ENCODE results near the gene CDC42BPB. TPM values are rescaled to one million over a fixed set of nuclear protein-coding genes. Genes with fewer than 3 reads are reported as not detected.

Gene CDC42BPB
- total and polyA plus RNA-seq, 2 of the 13 experiments (the other 11 are each of a cell fraction or from before 2014, with no cell fraction given) = 19.7 to 32.3 TPM

DNA sequence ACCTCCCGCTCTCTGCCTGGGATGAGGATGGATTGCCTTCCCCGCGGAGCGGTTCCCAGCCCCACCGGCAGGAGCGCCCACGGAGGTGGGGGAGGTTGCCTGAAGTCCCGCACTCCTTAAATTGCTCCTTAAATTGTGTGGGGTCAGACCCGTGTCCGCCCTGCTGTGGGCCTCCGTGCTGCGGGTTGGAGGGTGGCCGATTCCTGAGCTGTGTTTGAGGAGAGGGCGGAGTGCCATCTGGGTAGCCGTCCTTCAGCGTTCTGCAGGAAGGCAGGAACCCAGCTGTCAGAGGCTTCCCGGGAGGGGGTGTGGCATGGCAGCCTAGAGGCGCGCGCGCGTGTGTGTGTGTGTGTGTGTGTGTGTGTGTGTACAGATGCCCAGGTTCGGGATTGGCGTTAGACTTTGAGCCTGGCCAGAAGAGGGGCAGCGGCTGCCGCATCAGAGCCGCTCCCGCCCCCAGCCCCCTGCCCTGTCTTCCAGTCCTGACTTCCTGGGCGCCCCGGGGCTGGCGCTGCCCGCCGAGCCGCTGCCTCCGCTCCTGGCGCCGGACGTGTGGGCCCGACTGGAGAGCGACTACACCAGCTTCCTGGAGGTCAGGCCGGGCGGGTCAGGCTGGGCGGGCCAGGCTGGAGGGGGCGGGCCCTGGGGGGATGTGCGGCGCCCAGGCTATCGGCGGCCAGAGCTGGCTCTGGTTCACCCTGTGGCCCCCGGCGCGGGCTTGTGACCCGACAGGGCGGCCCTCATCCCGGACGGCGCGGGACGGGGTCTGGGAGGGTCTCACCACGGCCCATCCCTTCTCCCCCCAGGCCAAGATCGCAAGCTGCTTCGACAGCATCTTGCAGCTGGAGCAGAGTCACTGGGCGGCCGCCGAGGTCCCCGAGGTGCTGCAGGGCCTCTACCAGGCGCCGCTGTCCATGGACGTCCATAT, 46.4 kb upstream of the CDC42BPB start (continued):
- TF ChIP-seq CHCHD3 (CRISPR knock-in tag; IDR thresholded peaks at IDR 0.05) (no peak), TARDBP (CRISPR knock-in tag; IDR thresholded peaks at IDR 0.05) (peak; percentile 93), GABPA (IDR thresholded peaks at IDR 0.05; ENCODE audit: low read depth, low read length) (no peak), GABPA (CRISPR knock-in tag; IDR thresholded peaks at IDR 0.05; ENCODE audit: low read depth) (peak; percentile 45; the same call in 1 of the 2 replicates), SUZ12 (IDR thresholded peaks at IDR 0.05; ENCODE audit: low read depth, low read length) (no peak), MEIS1 (CRISPR knock-in tag; IDR thresholded peaks at IDR 0.05; ENCODE audit: borderline replicate concordance) (peak; percentile 47; the same call in 1 of the 2 replicates), ZFP41 (CRISPR knock-in tag; IDR thresholded peaks at IDR 0.05; ENCODE audit: borderline replicate concordance) (no peak; the same call in 1 of the 2 replicates), FOXK2 (IDR thresholded peaks at IDR 0.05) (peak; percentile 52; the same call in 1 of the 2 replicates), SMYD3 (CRISPR knock-in tag; IDR thresholded peaks at IDR 0.05) (no peak), POGZ (CRISPR knock-in tag; IDR thresholded peaks at IDR 0.05) (peak; percentile 43; the same call in 1 of the 2 replicates), SIX4 (CRISPR knock-in tag; IDR thresholded peaks at IDR 0.05) (no peak), HNRNPL (IDR thresholded peaks at IDR 0.05; ENCODE audit: low read depth, low read length) (peak; percentile 98), ZNF598 (CRISPR knock-in tag; IDR thresholded peaks at IDR 0.05; ENCODE audit: borderline replicate concordance) (0 out of 2 replicates have a peak, but pooled peaks have one; percentile 11), RAD21 (CRISPR knock-in tag; IDR thresholded peaks at IDR 0.05) (peak; percentile 36; the same call in 1 of the 2 replicates)
- TF ChIP-seq, protein P1, sequence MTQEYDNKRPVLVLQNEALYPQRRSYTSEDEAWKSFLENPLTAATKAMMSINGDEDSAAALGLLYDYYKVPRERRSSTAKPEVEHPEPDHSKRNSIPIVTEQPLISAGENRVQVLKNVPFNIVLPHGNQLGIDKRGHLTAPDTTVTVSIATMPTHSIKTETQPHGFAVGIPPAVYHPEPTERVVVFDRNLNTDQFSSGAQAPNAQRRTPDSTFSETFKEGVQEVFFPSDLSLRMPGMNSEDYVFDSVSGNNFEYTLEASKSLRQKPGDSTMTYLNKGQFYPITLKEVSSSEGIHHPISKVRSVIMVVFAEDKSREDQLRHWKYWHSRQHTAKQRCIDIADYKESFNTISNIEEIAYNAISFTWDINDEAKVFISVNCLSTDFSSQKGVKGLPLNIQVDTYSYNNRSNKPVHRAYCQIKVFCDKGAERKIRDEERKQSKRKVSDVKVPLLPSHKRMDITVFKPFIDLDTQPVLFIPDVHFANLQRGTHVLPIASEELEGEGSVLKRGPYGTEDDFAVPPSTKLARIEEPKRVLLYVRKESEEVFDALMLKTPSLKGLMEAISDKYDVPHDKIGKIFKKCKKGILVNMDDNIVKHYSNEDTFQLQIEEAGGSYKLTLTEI (CRISPR knock-in tag; conservative IDR thresholded peaks at IDR 0.05) = no peak
- TF ChIP-seq, protein P2, sequence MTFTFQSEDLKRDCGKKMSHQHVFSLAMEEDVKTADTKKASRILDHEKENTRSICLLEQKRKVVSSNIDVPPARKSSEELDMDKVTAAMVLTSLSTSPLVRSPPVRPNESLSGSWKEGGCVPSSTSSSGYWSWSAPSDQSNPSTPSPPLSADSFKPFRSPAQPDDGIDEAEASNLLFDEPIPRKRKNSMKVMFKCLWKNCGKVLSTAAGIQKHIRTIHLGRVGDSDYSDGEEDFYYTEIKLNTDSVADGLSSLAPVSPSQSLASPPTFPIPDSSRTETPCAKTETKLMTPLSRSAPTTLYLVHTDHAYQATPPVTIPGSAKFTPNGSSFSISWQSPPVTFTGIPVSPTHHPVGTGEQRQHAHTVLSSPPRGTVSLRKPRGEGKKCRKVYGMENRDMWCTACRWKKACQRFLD (CRISPR knock-in tag; IDR thresholded peaks at IDR 0.05; ENCODE audit: borderline replicate concordance) = no peak; the same call in 1 of the 2 replicates
- TF ChIP-seq, protein P3, sequence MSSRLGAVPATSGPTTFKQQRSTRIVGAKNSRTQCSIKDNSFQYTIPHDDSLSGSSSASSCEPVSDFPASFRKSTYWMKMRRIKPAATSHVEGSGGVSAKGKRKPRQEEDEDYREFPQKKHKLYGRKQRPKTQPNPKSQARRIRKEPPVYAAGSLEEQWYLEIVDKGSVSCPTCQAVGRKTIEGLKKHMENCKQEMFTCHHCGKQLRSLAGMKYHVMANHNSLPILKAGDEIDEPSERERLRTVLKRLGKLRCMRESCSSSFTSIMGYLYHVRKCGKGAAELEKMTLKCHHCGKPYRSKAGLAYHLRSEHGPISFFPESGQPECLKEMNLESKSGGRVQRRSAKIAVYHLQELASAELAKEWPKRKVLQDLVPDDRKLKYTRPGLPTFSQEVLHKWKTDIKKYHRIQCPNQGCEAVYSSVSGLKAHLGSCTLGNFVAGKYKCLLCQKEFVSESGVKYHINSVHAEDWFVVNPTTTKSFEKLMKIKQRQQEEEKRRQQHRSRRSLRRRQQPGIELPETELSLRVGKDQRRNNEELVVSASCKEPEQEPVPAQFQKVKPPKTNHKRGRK (CRISPR knock-in tag; IDR thresholded peaks at IDR 0.05) = no peak
- TF ChIP-seq, protein P4, sequence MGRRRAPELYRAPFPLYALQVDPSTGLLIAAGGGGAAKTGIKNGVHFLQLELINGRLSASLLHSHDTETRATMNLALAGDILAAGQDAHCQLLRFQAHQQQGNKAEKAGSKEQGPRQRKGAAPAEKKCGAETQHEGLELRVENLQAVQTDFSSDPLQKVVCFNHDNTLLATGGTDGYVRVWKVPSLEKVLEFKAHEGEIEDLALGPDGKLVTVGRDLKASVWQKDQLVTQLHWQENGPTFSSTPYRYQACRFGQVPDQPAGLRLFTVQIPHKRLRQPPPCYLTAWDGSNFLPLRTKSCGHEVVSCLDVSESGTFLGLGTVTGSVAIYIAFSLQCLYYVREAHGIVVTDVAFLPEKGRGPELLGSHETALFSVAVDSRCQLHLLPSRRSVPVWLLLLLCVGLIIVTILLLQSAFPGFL (CRISPR knock-in tag; IDR thresholded peaks at IDR 0.05) = no peak
- TF ChIP-seq, protein P5, sequence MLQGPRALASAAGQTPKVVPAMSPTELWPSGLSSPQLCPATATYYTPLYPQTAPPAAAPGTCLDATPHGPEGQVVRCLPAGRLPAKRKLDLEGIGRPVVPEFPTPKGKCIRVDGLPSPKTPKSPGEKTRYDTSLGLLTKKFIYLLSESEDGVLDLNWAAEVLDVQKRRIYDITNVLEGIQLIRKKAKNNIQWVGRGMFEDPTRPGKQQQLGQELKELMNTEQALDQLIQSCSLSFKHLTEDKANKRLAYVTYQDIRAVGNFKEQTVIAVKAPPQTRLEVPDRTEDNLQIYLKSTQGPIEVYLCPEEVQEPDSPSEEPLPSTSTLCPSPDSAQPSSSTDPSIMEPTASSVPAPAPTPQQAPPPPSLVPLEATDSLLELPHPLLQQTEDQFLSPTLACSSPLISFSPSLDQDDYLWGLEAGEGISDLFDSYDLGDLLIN (CRISPR knock-in tag; IDR thresholded peaks at IDR 0.05; ENCODE audit: borderline replicate concordance) = no peak
- TF ChIP-seq, protein P6, sequence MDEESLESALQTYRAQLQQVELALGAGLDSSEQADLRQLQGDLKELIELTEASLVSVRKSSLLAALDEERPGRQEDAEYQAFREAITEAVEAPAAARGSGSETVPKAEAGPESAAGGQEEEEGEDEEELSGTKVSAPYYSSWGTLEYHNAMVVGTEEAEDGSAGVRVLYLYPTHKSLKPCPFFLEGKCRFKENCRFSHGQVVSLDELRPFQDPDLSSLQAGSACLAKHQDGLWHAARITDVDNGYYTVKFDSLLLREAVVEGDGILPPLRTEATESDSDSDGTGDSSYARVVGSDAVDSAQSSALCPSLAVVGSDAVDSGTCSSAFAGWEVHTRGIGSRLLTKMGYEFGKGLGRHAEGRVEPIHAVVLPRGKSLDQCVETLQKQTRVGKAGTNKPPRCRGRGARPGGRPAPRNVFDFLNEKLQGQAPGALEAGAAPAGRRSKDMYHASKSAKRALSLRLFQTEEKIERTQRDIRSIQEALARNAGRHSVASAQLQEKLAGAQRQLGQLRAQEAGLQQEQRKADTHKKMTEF (CRISPR knock-in tag; IDR thresholded peaks at IDR 0.05) = peak; percentile 82
